K562 (cell line): Measurements from ENCODE around the gene FBXO44. TPM values are rescaled to one million over a fixed set of nuclear protein-coding genes. Genes with fewer than 3 reads are reported as not detected.

Experiments used
- ATF3 ChIP-seq, 2 experiments: fragments of 450-650 bp in 1 of 2; sonication (generic) in 1 of 2; formaldehyde crosslinking in 1 of 2; IDR thresholded peaks in 1 of 2; conservative IDR thresholded peaks in 1 of 2; 2 replicates each; pipeline versions ENCODE4 v1.6.1 to v1.8.1; 2016 to 2023; ENCODE audit warnings: mild to moderate bottlenecking in 2 of 2, moderate library complexity in 2 of 2, inconsistent platforms in 1 of 2, missing genetic modification reagents in 1 of 2
- ATF6 ChIP-seq: sonication (generic); formaldehyde crosslinking; IDR thresholded peaks from 2 replicates; pipeline ENCODE4 v1.4.0; 2020; ENCODE audit warnings: mild to moderate bottlenecking, missing genetic modification reagents
- HLTF ChIP-seq: fragments of 450-650 bp; IDR thresholded peaks from 2 replicates; pipeline ENCODE4 v1.6.1; 2016
- KAT7 ChIP-seq: sonication (generic); formaldehyde crosslinking; IDR thresholded peaks from 2 replicates; pipeline ENCODE4 v1.8.0; 2022; ENCODE audit warnings: missing genetic modification reagents, mild to moderate bottlenecking, borderline replicate concordance
- MAX ChIP-seq: sonication (generic); formaldehyde crosslinking; IDR thresholded peaks from 2 replicates; pipeline ENCODE4 v1.9.0; 2022; ENCODE audit warnings: mild to moderate bottlenecking, missing genetic modification reagents
- MYC ChIP-seq, 2 experiments: fragments of 250-450 bp in 1 of 2; sonication (Bioruptor Pico) in 1 of 2; IDR thresholded peaks; 2 replicates each; pipeline versions ENCODE4 v1.5.1 to v1.6.1; 2012 to 2021; ENCODE audit warnings: low read depth in 2 of 2, borderline replicate concordance in 1 of 2, improper control_type of control experiment in 1 of 2, low read length in 1 of 2, mild to moderate bottlenecking in 1 of 2, moderate library complexity in 1 of 2
- SNAPC5 ChIP-seq: fragments of 250-450 bp; sonication (Bioruptor Pico); IDR thresholded peaks from 2 replicates; pipeline ENCODE4 v1.8.0; 2021; ENCODE audit warnings: moderate library complexity, mild to moderate bottlenecking, inconsistent platforms
- ZBTB11 ChIP-seq, 3 experiments: fragments of 200-800 bp in 1 of 3; fragments of 250-450 bp in 1 of 3; fragments of 450-650 bp in 1 of 3; sonication (Bioruptor Pico) in 1 of 3; sonication (Bioruptor generic) in 1 of 3; formaldehyde crosslinking in 1 of 3; IDR thresholded peaks; 2 replicates each; pipeline versions ENCODE4 v1.6.1 to v1.8.0; 2016 to 2022; ENCODE audit warnings: mild to moderate bottlenecking in 2 of 3, missing genetic modification characterization in 2 of 3, missing compliant biosample characterization in 1 of 3, moderate library complexity in 1 of 3
- ZBTB2 ChIP-seq: fragments of 450-650 bp; IDR thresholded peaks from 2 replicates; pipeline ENCODE4 v1.6.1; 2016; ENCODE audit warnings: antibody characterized with exemption
- ZNF232 ChIP-seq: sonication (generic); formaldehyde crosslinking; IDR thresholded peaks from 2 replicates; pipeline ENCODE4 v1.8.0; 2022; ENCODE audit warnings: mild to moderate bottlenecking, missing genetic modification reagents
- ZNF395 ChIP-seq: fragments of 200-800 bp; sonication (Bioruptor generic); IDR thresholded peaks from 2 replicates; pipeline ENCODE4 v1.6.1; 2017; ENCODE audit warnings: missing genetic modification characterization, missing compliant biosample characterization
- ZNF668 ChIP-seq: fragments of 250-450 bp; sonication (Bioruptor Pico); IDR thresholded peaks from 2 replicates; pipeline ENCODE4 v1.8.0; 2022; ENCODE audit warnings: mild to moderate bottlenecking, inconsistent platforms
- ZSCAN29 ChIP-seq: fragments of 450-650 bp; IDR thresholded peaks from 2 replicates; pipeline ENCODE4 v1.6.1; 2017
- polyA plus RNA-seq, 8 experiments: library from polyadenylated mRNA; depleted of rRNA in 4 of 8; stranded (reverse) in 5 of 8; unstranded in 3 of 8; fragments of >200 nt; fragmentation: Nextera tagmentation in 2 of 8; fragmentation: Illumina TruSeq in 1 of 8; extraction: Ambion mirVana in 2 of 8; extraction: Trizol in 1 of 8; gene quantifications; 2 replicates each; pipeline versions ENCODE4 v1.2.1 to v1.2.3, GENCODE V29; 2011 to 2014; ENCODE audit warnings: inconsistent platforms in 1 of 8, missing spikeins in 1 of 8
- total RNA-seq, 7 experiments: library from RNA; depleted of rRNA in 6 of 7; stranded (reverse); fragments of >200 nt in 6 of 7; fragmentation: Illumina TruSeq in 2 of 7; extraction: Trizol in 2 of 7; gene quantifications; 2 replicates each; pipeline versions ENCODE4 v1.2.1 to v1.2.3, GENCODE V29; 2011 to 2021; ENCODE audit warnings: low replicate concordance in 1 of 7

The FBXO44 gene
- total and polyA plus RNA-seq, 9 of the 15 experiments (the other 6 are each of a cell fraction or from before 2014, with no cell fraction given): 0.69 to 20.9 (median 6.7) TPM

- TF ChIP-seq ATF3 (IDR thresholded peaks at IDR 0.05): no peak
- TF ChIP-seq ATF3 (CRISPR knock-in tag; conservative IDR thresholded peaks at IDR 0.05): no peak
- TF ChIP-seq ZNF395 (CRISPR knock-in tag): peak; percentile 15; the same call in 1 of the 2 replicates
- TF ChIP-seq MYC (IDR thresholded peaks at IDR 0.05; ENCODE audit: low read depth, low read length): no peak
- peak; percentile 48; the same call in 1 of the 2 replicates for TF ChIP-seq MYC (CRISPR knock-in tag; IDR thresholded peaks at IDR 0.05; ENCODE audit: borderline replicate concordance, low read depth)
- TF ChIP-seq HLTF: 0 out of 2 replicates have a peak, but pooled peaks have one; percentile 35
- TF ChIP-seq ZSCAN29: 0 out of 2 replicates have a peak, but pooled peaks have one; percentile 29
- peak; percentile 34; the same call in 1 of the 2 replicates for TF ChIP-seq ZNF232
- peak; percentile 39; the same call in 1 of the 2 replicates for TF ChIP-seq MAX (CRISPR knock-in tag)
- peak; percentile 76; the same call in 1 of the 2 replicates for TF ChIP-seq KAT7 (CRISPR knock-in tag)
- no peak for TF ChIP-seq ZBTB11 (CRISPR knock-in tag; IDR thresholded peaks at IDR 0.05)
- peak; percentile 47; the same call in 1 of the 2 replicates for TF ChIP-seq ZBTB2
- no peak for TF ChIP-seq SNAPC5 (CRISPR knock-in tag)
- TF ChIP-seq ZNF668 (CRISPR knock-in tag): no peak
- peak; percentile 41 for TF ChIP-seq ATF6 (CRISPR knock-in tag)
Measured at GRCh38 chr1:11680270-11681070, 25.8 kb downstream of the FBXO44 start (continued).
